Activated gamma-delta T cell (primary cell): ENCODE data around the gene ITFG2.
"Not testable (repeated sequence)": the region's sequence is repeated elsewhere in the genome, so short reads cannot be mapped to it uniquely, and the experiment has no call there.

Source experiments
- DNase-seq: peaks from one replicate; lab custom pipeline; 2025; lab: John Stamatoyannopoulos, UW
- total RNA-seq, 2 donors: gene quantifications; one replicate each; lab custom pipeline; 2026; lab: John Stamatoyannopoulos, UW

ITFG2 gene
- 54.6 to 59.9 reads per million in 2 donors for total RNA-seq

DNA sequence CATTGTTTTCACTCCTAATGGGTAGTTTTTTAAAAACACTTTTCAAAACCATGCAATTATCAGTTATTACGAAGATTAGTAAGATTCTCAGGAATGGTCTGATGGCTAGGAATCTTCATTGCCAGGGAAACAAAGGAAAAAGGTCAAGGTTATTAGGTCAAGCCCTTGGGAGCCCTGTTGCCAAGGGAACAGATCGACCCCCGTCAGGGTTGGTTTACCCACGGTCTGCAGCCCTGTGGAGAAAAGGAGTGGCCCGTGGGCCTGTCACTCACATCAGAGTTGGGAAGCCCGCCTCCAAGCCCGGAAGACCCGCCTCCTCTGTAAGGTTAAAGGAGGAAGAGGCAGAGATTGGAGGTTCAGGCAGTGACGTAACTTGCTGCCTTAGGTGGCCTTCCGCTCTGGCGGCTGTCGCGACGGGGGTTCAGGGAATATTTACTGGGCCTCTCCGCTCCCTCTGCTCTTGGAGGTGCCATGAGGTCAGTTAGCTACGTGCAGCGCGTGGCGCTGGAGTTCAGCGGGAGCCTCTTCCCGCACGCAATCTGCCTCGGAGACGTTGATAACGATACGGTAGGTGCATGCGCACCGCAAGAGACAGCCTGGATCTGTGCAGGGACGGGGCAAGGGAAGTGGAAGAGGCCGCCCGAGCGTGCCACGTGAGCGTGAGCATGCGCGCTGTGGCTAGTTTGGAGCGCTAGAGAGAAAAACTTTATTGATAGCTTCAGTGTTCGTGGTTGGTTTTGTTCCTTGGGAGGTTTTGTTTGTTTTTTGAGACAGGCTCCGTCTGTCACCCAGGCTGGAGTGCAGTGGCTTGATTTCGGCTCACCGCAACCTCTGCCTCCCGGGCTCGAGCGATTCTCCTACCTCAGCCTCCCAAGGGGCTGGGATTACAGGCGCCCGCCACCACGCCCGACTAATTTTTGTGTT lies at the start of gene ITFG2:
Gene ITFG2 (plus strand): TSS at position 379 of the 924 bp plus-strand sequence. CDS start 93 bp downstream, at position 472.
- peak; percentile 81 for DNase-seq

DNA sequence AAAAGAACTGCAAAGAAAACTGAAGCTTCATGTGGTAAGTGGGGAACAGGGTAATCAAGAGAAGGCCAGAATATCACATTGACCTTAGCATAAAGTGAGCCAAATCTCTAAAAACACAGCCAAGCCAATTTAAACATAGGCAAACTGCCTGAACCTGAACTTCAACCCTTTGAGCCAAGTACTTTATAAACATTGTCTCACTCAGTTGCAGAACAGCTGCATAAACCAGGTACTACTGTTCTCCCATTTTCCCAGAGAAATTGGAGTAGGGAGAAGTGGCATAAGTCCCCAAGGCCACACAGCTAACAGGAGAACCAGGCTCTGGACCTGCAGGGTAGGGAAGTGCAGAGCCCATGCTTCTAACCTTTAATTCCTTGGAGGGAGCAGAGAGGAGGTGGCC lies 48.1 kb upstream of the ITFG2 start:
- DNase-seq, result no peak

DNA sequence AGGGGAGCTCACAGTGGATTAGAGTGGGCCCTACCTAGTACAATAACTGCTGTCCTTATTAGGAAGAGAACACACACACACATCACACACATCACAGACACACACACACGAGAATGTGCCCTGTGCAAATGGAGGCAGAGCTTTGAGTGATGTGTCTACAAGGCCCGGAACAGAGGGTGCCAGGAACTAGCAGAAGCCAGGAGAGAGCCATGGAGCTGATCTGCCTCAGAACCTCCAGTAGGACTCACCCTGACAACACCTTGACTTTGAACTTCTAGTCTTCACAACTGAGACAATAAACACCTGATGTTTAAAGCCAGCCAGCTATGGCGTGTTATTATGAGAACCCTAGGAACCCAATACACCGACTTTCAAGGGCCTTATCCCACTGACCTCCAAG lies 47.4 kb upstream of the ITFG2 start:
- DNase-seq, result no peak

DNA sequence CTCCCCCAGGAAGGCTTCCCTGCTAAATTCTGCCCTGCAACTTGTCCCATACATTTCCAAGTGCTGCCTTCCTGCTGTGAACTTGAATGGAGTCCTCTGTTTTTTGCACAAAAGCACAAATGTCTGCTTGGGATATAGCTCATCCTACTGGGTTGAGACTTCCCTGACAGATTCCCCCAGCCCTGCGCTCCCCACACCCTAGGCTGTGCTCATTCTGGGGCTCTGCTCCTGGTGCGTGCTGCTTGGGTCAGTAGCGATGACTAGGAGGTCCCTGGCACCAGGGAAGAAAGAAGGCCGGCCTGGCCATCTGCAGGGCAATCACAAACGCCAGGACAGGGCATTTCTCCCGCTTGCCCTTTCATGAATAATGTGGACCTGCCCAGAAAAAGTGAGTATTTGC lies 46.9 kb upstream of the ITFG2 start:
- no peak for DNase-seq

DNA sequence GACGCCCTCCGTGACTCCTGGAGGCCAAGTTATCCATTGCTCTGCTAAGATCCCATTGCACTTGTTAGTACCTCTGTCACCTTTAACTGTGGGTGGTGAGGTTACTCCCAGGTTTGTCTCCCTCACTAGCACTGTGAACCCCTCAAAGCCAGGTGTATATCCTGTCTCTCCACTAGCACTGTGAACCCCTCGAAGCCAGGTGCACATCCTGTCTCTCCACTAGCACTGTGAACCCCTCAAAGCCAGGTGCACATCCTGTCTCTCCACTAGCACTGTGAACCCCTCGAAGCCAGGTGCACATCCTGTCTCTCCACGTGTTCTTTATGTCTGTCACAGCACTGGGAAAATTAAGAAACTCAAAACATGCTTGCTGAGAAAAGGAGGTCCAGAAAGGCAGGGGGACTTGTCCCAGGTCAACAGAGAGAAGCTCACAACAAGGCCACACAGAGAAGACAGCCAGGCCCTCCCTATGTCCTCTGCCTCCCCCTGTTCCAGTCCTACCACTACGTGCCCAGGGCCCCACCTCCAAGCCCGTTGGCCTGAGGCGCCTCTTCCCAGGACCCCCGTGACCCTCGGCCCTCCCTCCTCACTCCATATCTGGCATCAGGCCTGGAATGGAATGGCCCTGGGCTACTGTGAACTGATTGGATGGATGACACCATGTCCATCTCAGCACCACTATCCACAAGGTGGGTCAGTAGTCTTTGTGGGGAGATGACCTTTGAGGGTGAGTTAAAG lies 44.1 kb upstream of the ITFG2 start:
- no peak for DNase-seq

DNA sequence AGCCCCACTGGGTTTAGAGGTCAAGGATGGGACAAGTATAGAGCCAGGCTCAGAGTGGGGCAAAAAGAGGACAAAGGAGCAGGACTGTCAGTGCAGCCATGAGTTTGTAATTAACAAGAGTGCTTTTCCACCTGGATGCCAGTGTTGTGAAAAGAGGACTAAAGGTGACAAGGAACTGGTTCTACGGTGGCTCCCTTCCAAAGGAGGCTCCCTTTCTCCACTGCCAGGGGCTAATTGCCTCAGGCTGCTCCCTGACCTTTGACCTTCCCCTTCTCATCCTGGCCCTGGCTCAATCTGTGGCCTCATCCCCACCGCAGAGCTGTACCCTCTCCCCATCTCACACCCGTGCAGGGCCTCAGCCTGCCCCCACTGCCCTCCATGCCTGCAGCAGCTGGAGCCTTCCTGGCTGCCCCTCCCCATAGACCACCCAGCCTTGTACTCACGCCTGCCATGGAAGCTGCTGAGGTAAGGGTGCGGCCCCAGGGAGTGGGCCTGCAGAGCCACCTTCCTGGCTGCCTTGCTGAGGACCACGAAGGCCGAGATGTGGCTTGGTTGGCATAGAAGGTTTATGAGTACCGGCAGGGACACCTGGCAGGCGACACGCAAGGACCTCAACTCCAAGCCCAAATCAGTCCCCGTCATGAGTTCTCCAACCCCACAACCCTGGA lies 42.5 kb upstream of the ITFG2 start:
- no peak for DNase-seq

DNA sequence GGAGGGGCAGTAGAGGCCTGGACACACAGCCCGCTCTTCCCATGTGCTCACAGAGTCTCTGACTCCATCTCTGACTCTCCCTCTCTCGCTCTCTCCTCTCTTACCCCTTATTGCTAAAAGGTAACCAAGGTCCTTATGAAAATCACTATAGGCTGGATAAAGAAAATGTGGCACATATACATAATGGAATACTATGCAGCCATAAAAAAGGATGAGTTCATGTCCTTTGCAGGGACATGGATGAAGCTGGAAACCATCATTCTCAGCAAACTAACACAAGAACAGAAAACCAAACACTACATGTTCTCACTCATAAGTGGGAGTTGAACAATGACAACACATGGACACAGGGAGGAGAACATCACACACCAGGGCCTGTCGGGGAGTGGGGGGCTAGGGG lies 41.9 kb upstream of the ITFG2 start:
- DNase-seq, result not testable (repeated sequence)

DNA sequence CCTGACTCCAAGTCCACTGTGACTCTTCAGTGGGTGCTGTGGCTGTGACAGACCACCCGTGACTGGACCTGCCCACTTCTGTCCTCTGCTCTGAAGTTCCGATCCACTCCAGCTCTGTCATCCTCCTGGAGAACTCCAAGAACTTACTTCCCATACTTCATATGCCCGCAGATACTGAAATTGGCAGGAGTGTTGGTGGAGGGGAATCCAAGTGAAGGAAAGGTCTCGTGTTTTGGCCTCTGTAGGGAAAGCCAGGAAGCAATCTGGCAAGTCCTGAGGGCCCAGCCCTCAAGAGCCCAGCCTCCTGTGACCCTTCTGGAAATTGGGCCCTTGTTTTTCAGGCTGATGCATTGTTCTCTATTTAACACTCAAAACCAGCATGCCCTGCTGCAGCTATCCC lies 40.1 kb upstream of the ITFG2 start:
- no peak for DNase-seq

DNA sequence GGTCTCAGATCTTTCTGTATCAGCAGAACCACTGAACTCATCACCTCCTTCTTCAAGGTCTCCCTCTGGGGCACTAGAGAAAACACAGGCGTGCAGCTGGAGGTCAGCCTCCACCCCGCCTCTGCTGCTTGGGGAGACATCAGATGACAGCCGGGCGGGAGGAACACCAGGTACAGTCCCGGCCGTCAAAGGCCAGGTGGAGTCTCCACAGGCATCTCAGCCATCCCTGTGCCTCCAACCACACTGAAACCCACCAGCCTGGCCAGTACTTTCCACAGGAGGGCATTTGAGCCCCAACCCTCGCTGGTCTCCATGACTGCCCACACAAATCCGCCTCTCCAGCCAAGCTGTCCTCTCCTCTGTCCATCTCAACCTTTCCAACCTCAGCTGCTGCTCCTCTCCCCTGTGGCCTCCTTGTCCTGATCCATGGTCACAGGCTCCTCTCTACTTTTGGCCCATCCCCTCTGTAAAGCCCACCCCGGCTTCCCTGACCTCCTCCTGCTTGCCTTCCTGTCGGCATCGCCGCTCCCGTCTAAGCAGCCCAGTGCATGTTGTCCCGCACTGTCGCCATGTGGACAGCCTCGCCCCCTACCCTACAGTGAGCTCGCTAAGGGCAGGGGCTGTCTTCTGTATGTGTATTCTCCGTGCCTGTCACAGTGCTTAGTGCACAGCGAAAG lies 39.1 kb upstream of the ITFG2 start:
- no peak for DNase-seq

DNA sequence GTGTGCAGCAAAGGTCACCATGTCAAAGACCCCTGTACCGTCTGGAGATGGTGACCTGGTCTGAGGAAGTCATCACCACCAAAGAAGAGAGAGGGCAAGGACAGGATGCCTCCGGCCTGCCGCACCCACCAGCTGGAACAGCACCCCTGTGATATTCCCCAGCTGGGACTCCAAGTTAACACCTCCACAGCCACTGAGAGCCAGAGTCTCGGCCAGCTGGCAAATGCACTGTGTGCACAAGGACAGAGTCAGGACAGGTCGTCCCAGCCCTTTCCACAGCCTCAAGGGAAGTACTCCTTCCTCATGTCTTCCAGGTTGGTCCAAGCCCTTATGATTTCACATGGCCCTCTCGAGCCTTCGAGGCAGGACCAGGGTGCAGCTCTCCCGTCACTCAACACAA lies 37.0 kb upstream of the ITFG2 start:
- no peak for DNase-seq

DNA sequence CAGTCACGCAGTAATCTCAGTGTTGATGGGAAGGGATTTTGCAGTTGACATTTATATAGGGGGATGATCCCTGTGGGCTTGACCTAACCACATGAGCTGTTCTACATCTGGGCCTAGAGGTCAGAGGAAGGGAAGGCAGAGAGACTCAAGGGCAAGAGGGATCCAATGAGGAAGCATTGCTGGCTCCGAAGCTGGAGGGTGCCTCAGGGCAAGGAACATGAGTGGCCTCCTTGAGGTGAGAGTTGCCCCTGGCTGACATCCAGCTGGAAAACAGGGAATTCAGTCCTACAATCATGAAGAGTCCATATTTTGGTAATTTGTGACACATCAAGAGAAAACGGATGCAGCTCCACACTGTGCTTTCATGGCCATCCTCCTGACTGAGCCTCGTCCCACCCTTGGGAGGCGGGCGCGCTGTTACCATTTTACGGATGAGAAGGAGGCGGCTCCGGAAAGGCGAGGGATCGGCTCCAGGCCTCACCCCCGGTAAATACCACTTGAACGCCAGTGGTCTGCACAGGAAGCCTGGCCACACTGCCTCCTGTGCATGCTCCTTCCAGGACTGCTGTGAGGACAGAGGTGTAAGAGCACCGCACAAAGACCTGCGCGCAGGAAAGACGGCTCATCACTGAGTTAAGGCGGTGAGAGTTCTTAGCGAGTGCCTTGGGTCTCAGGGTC lies 36.2 kb upstream of the ITFG2 start:
- DNase-seq, result no peak

DNA sequence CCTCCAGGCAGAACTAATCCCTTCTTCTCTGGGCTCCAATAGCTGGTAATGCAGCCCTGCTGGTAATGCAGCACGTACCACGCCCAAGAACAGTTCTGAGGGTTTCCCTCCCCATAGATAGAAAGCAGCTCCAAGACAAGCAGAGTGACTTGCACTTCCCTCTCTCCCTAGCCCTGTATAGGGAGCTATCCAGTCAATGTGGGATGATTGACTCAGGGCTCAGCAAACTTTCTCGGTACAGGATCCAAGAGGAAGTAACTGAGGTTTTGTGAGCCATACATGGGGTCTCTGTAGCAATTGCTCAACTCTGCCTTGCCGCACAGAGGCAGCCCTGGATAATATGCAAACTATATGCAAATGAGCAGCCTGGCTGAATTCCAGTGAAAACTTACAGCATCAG lies 33.2 kb upstream of the ITFG2 start:
- no peak for DNase-seq

DNA sequence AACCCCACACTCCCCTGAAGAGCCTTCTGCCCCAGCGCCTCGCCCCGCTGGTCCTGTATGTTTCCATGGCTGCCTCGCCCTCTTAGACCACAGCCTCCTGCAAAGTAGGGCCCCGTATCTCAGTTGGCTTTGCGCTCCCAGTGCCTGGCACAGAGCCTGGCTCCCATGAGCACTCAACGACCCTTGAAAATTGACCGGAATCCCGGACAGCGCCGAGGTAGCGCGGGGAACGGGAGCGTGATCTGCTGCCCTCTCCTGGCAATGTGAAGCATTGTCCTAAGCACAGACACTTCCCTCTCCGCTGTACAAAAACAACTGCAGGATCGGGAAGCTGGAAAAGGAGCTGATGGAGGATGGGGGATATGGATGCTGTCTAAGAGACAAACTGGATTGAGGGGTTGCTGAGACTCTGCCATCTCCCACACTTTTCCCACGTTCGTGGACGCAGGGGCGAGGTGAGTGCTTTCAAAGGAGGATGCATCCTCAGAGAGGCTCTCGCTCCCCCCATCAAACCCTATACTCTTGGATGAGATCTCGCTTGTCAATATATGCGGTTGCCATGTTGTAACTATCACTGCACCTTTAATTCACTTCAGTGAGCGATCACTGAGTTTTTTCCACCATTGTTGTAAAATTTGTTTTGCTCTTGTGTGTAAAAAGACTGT lies 28.4 kb upstream of the ITFG2 start:
- no peak for DNase-seq

DNA sequence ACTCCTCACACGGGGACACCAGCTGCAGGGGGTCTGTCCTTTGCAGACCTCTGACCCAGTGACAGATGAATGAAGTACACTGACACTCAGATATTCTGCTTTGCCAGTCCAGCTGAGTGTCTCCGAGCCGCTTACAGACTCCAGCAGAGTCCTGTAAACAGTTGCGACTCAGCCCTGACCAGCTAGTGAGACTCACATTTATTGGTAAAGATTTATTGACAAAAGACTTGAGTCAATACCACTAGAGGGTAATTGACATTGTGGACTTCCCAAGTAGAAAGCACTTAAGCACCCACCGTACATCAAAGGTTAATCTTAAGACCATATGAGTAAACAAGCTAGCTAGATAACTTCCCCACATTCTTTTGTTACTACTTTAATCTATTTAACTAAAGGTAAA lies 27.5 kb upstream of the ITFG2 start:
- no peak for DNase-seq

DNA sequence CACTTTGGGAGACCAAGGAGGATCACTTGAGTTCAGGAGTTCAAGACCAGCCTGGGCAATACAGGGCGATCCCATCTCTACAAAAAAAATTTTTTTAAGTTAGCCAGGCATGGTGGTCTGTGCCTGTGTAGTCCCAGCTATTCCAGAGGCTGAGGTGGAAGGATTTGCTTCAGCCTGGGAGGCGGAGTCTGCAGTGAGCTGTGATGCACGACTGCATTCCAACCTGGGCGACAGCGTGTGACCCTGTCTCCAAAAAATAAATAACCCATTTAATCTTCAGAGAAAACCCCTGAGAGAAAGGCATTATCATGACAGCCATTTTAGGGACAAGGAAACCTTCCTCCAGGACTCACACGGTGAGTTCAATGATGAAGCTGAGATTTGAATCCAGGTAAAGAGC lies 21.4 kb upstream of the ITFG2 start:
- DNase-seq, result no peak

DNA sequence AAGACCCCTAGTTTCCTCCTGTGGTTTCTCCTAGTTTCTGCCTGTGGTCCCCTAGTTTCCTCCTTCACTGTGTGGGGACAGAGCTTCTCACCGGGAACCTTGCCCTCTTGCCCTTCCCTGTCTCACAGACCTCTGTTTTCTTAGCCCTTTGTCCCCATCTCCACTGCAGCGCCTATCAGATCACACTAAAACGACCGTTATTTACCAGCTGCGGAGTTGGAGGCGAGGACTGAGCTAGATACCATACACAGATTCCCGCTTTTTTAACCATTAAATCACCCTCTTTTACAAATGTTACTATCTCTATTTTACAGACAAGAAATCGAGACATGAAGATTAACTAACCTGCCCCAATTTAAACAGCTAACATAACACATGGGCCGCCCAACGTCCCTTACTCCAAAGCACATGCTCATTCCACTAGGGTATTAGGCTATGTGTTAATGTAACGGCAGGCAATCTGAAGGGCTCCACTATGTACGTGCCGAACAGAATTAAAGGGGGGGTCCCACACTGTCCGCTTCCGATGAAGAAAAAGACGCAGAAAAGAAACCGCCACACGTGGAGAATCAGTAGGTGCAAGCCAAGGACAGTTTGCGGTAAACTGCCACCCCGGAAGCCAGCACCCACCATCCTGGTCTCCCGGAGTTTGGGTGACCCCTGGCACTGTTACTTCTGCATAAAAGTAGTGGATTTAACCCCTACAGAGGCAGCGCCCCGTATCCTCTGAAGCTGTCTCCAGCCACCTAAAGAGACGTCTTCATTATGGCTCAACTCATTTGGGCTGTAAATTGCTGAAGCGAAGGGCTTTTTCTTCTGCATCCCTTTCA lies 19.6 kb upstream of the ITFG2 start:
- DNase-seq, result no peak

DNA sequence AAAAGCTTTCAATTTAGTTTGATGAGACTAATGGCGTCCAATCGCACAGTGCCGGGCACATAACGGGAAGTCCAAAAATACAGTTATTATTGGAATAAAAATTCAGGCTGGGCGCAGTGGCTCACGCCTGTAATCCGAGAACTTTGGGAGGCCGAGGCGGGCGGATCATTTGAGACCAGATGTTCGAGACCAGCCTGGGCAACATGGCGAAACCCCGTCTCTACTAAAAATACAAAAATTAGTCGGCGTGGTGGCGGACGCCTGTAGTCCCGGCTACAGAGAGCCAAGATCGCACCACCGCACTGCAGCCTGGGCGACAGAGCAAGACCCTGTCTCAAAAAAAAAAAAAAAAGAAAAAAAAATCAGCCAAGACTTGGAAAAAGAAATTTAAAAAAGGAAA lies 18.9 kb upstream of the ITFG2 start:
- no peak for DNase-seq

DNA sequence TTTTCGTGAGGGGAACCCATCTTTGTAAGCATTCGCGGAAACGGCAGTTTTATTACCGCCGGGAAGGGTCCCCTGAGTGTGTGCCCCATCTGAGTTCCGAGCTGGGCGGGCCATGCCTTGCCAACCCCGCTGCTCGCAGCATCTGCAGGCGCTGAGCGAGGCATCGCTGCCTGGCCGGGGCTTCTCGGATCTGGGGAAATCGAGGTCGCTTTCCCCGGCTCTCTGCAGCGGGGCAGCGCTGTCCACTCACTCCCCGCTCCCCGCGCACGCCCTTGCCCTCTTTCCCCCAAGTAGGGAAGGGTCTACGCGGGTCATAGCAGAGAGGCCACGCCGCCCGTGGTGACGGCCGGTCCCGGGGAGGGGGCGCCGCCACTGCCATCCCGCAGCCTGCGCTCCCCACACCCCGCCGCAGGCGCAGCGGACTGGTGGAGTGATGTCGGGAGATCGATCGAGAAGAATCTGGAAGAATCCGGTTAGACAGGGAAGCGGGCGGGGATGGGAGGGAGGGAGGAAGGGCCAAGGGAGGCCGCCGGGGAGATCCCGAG lies 18.2 kb upstream of the ITFG2 start:
- no peak for DNase-seq

DNA sequence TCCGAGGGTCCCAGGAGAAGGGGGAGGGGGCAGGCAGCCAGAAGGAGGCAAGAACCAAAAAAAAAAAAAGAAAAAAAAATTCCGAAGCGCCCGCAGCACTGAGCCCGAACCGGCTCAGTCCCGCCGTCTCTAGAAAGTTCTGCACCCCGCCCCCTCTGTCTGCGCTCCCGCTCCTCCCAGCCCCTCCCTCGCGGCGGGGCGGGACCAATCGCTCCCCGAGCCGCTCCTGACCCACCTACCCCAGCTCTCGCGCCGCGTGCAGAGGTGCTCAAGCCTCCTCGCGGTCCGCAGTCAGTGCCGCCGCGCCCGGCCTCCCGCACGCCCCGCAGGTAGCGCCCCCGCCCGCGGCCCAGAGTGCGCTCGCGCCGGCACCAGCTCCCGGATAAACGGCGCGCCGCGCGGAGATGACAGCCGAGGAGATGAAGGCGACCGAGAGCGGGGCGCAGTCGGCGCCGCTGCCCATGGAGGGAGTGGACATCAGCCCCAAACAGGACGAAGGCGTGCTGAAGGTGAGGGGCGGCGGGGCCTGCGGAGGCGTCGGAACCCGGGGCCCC lies 17.7 kb upstream of the ITFG2 start, which contains the start of gene FKBP4:
Gene FKBP4 (plus strand): TSS at position 235 of the 554 bp plus-strand sequence. CDS start 170 bp downstream, at position 405.
- DNase-seq, result peak; percentile 82
